Stimulated activated CD4-positive, alpha-beta T cell treated with anti-CD3 and anti-CD28 coated beads, Interleukin-12 subunit alpha, Interleukin-12 subunit beta, amount 100 ng/mL, for 48 hours (primary cell): Measurements from ENCODE around the gene KAZN.

Source experiments
- DNase-seq, 3 donors: peaks; one replicate each; pipeline ENCODE4 v3.0.0-alpha.2; 2020; ENCODE audit warnings: low read depth in 2 of 3, low spot score in 1 of 3

The KAZN gene

GRCh38 chr1:14897997-14898645 is 299.6 kb downstream of the KAZN start:
- DNase-seq: no peak

- DNase-seq: no peak
Measured at GRCh38 chr1:14899686-14900085, 301.2 kb downstream of the KAZN start.

- no peak for DNase-seq
Measured at GRCh38 chr1:14901371-14901954, 303.0 kb downstream of the KAZN start.

GRCh38 chr1:14903922-14904321 is 305.4 kb downstream of the KAZN start:
- DNase-seq: no peak

- DNase-seq: no peak
Measured at GRCh38 chr1:14906665-14907064, 308.2 kb downstream of the KAZN start.

- no peak for DNase-seq
Measured at GRCh38 chr1:14907416-14907815, 308.9 kb downstream of the KAZN start.

GRCh38 chr1:14909273-14909672 is 310.8 kb downstream of the KAZN start:
- DNase-seq: no peak

GRCh38 chr1:14909920-14910460 is 311.5 kb downstream of the KAZN start:
- DNase-seq: no peak

- no peak for DNase-seq
Measured at GRCh38 chr1:14910984-14911721, 312.7 kb downstream of the KAZN start.

GRCh38 chr1:14912839-14913481 is 314.5 kb downstream of the KAZN start:
- DNase-seq: no peak

- DNase-seq: no peak
Measured at GRCh38 chr1:14913482-14914177, 315.1 kb downstream of the KAZN start.

- DNase-seq: no peak
Measured at GRCh38 chr1:14914351-14914988, 316.0 kb downstream of the KAZN start.

GRCh38 chr1:14915356-14916054 is 317.0 kb downstream of the KAZN start:
- DNase-seq: peak in 2 of 3 donors; percentile 13 to 47

GRCh38 chr1:14919289-14919688 is 320.8 kb downstream of the KAZN start:
- DNase-seq: no peak

- DNase-seq: no peak
Measured at GRCh38 chr1:14919751-14920150, 321.3 kb downstream of the KAZN start.

- no peak for DNase-seq
Measured at GRCh38 chr1:14921057-14921456, 322.6 kb downstream of the KAZN start.

- no peak for DNase-seq
Measured at GRCh38 chr1:14922942-14923726, 324.6 kb downstream of the KAZN start.

GRCh38 chr1:14923727-14924452 is 325.4 kb downstream of the KAZN start:
- peak in 1 of 3 donors; percentile 14 for DNase-seq
